ENCODE data around the gene NSFL1C.

The NSFL1C gene

DNA sequence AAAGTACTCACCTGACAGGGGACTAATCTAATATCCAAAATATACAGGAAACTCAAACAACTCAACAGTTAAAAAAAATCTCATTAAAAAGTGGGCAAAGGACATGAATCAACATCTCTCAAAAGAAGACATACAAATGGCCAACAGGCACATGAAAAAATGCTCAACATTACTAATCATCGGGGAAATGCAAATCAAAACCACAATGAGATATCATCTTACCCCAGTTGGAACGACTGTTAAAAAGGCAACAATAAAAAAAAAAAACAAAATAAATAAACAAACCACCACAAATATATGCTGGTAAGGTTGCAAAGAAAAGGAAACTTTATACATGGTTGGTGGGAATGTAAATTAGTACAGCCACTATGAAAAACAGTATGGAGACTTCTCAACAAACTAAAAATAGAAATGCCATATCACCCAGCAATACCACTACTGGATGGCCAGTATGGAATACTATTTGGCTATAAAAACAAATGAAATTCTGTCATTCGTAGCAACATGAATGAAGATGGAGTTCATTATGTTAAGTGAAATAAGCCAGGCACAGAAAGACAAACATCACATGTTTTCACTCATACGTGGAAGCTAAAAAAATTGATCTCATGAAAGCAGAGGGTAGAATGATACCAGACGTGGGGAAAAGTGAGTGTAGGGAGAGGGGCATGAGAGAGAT is 17.9 kb upstream of the NSFL1C start:
- DNase-seq (ENCODE audit: low read depth in 2 of 2) = no peak

DNA sequence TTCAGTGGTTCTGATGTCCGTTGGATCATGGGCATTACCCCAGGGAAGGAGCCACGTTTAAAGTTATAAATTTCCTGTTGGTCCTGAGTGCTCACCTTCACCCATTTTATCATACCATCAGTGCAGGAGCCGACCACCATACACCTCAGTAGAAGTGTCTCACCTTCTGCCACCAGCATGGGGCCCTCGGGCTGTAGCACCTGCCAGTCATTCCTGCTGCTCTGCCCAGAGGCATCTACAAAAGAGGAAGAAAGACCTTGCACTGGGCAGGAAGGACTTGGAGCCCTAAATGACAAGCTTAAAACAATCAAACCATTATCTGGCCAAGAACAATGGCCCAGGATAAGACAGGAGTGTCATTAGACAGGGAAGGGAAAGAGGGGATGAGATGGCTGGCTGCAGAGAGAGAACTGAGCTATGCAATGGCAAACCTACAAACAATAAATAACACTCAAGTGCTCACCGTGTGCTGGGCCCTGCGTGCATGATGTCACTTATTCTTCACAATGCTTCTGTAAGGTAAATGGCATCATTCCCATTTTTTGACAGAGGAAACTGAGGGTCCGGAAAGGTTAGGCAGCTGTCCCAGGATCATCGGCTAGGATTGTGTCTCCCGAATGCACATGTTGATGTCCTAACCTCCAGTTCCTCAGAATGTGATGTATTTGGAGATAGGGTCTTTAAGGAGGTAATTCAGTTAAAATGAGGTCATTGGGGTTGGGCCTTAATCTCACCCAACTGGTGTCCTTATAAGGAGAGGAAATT is 13.4 kb upstream of the NSFL1C start:
- no peak for DNase-seq (ENCODE audit: low read depth in 2 of 2)

DNA sequence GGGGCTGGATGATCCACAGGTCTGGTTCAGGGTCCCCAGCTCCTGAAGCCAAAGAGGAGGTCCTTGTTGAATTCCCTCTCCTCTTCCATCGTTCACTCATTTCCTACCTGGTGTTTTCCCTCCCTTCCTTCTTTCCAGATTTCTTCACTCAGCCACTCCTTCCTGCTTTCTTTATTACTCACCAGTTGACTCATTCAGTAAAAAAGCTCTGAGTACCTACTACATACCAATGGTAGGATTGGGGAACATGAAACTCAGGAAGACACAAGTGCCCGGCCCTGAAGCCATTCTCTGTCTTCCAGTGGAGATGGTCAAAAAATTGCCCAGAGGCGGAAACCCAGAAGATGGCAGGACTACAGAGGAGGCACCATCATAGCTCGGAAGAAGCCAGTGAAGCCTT is 11.9 kb upstream of the NSFL1C start:
- DNase-seq (ENCODE audit: low read depth in 2 of 2) = no peak

DNA sequence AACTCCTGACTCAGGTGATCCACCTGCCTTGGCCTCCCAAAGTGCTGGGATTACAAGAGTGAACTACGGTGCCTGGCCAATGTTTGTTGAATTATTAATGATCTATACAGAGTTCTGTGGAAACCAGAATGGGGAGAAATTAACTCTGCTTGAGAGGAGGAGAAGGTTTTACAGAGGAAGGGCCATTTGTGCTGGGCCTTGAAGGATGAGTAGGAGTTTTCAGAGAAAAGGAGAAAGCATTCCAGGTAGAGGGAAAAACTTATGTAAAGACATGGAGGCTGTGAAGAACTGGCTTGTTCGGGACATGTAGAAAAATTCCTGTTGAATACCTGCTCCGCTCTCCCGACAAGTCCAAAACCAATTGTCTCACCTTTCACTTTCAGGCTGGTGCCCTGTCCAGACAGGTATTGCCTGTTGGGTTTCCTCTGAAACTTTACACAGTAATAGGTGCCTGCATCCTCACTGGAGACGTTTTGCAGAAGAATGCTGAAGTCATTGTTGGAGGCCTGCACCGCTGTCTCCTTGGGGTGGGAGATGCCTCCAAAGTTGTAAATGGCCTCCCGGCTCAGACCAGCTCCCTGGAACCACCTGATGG is 11.3 kb upstream of the NSFL1C start:
- DNase-seq (ENCODE audit: low read depth in 2 of 2) = no peak

DNA sequence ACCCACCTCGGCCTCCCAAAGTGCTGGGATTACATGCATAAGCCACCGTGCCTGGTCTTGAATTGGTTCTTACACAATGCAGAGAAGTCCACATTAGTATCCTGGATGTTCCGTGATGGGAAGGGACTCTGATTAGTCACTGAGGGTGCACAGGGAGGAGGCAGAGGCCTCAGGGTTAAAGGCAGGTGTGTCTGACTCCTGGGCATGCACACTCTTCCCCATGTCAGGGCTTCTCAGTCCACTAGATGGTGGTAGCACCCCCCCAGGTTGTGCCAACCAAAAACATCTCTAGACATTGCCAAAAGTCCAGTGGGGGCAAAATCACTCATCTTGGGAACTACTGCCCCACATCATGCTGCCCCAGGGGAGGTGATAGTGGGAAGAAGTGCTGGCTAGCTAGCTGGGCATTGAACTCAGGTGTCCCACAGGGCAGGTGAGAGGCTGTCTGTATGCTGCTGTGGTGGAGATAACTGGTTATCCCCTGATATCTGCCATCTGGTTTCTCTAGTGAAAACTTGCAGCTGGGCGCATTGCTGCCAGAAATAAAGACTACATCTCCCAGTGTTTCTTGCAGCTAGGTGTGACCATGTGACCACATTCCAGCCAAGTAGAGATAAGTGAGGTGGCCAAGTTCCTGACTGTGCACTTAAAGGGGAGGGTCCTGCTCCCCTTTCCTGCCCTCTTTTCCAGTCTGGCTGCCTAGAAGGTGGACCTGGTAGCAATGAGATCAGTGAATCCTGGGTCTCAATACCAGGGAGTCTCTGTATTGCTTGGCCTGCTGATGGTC is 8.4 kb upstream of the NSFL1C start:
- no peak for DNase-seq (ENCODE audit: low read depth in 2 of 2)

DNA sequence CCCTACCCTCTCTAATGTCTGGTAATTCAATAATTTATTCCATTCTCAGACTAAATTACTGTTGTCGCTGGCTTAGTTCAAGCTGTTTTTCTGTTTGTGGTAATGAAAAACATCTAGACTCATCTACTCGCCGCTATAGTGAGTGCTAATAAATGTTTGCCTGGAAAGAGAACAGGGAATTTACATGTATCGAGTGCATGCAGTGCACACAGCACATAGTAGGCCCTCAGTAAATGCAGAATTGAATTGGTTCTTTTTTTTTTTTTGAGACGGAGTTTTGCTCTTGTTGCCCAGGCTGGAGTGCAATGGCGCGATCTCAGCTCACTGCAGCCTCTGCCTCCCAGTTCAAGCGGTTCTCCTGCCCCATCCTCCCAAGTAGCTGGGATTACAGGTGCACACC is 7.7 kb upstream of the NSFL1C start:
- DNase-seq (ENCODE audit: low read depth in 2 of 2) = no peak

DNA sequence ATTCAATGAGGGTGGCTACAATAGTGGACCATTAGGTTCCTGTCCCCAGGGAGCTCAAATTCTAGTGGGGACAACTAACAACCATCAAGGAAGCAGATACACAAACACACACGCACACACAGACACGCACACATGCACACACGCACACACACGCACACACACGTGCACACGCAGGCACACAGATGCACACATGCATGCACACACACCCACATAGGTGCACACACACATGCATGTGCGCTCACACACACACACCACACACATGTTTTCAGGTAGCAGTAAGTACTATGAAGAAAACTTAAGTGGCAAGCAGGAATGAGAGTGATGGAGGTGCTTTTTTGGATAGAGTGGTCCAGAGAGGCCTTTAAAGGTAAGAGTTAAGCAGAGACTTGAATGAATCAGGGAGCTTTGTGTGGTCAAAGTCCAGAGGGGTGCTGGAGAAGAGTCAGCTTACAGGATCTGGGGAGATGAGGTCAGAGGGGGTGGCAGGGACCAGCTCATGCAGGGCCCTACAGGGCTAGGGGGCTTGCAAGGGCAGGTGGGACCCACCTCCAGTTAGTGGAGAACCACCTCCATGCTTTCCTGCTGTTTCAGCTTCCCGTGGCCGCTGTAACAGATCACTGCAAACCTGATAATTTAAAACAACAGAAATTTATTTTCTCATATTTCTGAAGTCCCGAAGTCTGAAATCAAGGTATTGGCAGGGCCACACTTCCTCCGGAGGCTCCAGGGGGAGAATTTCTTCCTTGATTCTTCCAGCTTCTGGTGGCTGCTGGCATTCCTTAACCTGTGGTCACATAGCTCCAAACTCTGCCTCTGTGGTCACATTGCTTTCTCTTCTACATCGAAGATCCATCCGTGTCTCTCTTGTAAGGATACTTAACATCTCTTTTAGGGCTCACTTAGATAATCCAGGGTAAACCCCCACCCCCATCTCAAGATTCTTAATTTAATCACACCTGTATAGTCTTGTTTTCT is 6.9 kb upstream of the NSFL1C start:
- no peak for DNase-seq (ENCODE audit: low read depth in 2 of 2)

DNA sequence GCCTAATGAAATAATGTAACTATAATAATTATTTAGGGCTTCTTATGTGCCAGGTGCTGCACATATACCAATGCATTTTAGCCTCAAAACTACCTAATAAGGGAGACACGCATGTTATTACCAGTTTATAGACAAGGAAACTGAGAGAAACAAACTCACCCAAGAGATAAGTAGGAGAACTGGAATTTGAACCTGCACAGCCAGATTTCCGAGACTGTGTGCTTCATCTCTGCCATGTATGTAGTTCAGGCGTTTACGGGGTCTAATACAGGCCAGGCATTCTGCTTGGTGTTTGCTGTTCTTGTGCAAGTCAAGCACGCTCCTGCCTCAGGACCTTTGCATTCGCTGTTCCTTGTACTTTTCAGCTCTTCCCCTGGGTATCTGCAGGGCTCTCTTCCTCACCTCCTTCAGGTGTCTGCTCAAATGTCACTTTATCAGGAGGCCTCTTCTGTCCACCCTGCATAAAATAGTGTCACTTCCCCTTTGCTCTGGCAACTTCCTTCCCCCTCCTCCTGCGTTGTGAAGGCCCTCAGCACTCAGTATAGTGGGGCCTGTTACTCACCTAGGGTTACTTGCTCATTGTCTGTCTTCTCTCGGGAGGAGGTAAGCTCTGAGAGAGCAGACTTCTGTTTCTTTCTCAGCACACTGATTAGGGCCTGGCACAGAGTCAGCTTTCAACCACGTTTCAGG is 6.1 kb upstream of the NSFL1C start:
- no peak for DNase-seq (ENCODE audit: low read depth in 2 of 2)

DNA sequence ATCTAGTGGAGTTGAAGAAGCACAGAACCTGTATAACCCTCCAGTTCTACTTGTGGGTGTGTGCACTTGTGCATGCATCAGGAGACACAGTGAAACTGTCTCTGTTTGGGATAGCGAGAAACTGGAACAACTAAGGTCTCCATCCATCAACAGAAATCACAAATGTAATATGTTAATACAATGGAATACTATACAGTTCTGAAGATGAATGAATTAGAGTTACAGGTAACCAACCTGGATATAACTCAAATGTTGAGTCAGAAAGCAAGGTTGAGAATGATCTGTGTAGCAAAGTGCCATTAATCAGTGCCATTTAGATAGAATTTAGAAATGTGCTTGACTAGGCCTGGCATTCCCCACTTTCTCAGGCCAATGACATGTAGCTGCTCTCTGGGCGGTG is 4.6 kb upstream of the NSFL1C start:
- DNase-seq (ENCODE audit: low read depth in 2 of 2) = no peak

DNA sequence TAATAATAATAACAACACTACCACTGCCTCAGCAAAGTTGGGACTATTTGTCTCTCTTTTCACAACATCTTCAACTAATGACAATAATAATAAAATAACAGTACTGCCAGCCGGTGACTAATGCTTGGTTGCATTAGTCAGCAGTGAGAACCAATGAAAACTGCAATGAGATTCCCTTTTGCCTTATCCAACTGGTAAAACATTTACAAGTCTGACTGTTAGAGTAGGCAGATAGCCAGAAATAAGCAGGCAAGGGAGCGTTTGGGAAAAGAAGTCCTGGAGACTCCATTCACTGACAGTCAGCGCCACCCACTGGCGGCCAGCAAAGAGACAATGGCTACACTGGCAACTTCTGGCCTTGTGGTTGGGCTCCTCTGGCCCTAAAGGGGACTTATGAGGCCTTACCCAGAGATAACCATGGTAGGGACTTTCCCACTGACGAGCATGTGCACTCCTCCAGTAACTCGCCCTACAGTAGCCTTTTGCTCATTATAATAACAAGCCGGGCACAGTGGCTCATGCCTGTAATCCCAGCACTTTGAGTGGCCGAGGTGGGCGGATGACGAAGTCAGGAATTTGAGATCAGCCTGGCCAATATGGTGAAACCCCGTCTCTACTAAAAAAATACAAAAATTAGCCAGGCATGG is 3.4 kb upstream of the NSFL1C start:
- DNase-seq (ENCODE audit: low read depth in 2 of 2) = peak in 1 of 2 donors; percentile 22

DNA sequence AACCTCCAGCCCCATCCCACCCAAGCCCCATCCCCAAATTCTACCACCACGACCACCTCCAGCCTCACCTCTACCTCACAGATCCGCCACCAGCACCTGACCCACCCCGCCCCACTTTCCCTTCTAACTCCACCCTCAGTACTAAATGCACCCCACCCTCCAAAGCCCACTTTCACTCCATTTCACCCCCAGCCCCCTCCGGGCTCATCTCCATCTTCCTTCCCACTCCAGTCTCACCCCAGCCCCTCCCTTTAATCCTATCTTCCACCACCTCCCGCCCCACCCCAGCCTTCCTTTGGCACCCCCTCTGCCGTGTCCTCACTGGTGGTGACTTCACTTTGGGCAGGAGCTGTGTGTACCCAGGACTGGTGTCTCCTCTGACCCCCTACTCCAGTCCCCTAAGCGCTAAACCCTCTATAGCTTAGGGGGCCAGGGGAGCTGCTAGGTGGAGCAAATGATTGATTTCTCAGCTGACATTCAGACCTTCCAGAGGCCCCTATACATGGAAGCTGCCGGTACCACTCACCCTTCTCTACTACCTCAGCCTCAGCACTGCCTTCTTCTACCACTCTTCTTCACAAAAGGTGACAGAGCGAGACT is 2.8 kb upstream of the NSFL1C start:
- no peak for DNase-seq (ENCODE audit: low read depth in 2 of 2)

DNA sequence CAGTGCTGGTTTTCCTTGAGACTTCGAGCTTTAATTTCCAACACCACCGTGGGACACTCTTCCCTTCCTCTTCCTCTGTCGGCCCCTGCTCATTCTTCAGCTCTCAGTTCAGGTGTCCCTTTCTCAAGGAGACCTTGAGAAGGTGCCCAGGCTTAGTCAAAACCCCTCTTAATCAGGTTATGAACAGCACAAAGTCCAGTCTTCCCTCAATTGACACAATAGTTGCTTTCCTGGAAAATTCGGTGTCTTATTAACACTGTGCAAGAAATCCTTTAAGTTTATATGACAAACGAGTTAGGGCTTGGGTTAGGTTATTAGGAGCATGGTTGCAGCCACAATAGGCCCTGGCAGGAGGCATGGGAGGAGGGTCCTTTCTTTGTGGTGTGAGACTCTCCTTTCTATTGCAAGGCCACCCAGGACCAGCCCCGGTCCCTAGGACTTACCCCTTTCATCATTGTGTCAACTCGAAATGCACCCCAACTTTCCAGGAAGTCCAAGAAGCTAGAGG is 1.5 kb upstream of the NSFL1C start:
- DNase-seq (ENCODE audit: low read depth in 2 of 2) = no peak

DNA sequence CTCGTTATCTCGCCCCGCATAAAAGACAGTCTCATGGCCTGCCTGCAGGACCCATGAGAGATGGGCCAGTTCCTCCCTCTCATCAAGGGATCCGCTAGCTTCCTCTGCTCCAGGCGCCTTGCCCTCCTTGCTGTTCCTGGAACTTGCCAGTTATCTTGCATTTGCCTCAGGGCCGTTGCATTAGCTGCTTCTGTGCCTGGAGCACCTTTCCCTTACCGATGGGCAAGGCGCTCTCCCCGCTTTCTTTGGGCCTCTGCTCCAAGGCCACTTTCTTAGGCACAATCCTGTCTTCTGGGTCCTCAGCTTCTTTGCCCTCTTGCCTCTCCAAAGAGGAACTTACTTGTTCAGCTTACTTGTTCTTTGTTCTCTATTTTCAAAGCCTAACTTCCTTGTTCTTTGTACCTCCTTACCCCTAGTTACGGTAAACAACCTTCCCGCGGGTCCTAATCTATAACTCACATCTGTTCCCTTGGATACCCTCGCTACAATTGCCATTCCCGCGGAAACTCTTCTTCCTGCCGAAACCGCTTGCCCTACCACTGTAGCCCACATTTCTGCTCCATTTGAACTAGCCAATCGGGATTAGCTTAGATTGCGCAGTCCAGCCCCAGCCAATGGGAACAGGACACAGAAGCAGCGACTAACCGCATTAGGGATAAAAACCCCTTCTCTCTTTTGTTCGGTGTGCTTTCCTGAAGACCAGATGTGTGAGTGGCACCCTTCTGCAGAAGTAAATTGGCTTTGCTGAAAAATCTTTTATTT is 887 bp upstream of the NSFL1C start:
- DNase-seq (ENCODE audit: low read depth in 2 of 2) = no peak

DNA sequence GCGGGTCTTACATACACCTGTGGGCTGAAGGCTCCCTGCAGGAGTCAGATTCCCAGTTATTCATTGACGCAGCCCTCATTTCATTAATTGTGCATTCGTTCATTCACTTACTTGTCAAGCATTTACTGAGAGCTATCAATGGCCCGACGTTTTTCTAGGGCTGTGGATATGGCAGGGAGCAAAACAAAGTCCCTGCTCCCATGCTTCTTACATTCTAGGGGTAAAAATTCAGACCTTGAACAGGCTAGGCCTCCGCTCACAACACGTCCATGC is 369 bp upstream of the NSFL1C start:
- DNase-seq (ENCODE audit: low read depth in 2 of 2) = no peak

DNA sequence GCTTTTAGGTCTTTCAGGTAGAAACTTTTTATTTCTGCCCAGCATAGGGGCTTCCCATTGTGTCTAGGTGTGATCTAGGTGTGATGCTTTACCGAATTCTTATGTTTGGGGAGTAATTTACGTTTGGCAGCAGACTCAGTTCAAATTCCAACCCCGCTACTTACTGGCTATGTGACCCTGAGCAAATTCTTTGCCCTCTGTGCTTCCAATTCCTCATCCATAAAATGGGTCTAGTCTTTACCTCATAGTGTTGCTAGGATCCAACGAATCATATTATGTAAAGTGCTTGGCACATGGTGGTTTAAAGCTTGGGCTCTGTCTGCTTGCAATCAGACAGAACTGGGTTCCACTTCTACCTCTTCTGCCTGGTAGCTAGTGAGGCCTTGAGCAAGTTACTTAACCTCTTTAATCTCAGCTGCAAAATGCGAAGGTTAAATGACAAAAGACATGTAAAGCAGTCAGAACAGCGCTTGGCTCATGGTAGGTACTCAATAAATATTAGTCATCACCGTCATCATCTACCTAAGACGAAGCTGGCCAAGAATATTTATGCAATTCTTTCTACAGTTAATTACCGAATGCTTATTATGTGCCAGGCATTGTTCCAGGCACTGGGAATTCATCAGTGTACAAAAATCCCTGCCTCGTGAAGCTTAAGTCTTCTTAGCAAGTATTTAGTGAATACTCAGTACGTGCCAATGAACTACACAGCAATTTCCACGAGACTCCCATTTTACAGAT is 1.0 kb downstream of the NSFL1C start:
- DNase-seq (ENCODE audit: low read depth in 2 of 2) = no peak

DNA sequence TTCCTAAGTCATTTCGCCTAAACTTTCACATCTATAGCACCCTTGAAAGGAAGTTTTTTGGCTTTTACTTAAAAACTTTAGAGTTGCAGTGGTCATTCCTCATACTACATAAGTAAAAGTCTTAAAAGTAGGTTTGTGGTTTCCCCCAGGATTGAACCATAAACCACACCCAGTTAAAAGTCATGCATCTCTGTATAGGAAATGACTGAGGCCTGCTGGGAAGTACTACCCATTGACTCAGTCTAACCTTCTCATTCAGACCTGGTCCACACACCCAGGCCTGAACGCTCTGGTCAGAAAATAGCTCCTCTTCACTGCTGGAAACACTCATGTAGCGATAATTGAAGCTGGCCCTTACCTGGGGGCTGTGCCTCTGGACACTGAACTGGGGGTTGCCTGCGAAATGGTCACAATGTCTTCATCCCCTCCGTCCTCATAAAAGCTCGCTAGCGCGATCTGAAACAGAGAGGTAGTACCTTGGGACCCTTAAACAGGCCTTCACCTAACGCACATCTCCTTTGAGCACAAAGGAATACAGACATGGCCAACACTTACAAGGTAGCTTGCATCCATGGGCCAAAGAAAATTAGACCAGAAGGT is 2.6 kb downstream of the NSFL1C start:
- no peak for DNase-seq (ENCODE audit: low read depth in 2 of 2)

DNA sequence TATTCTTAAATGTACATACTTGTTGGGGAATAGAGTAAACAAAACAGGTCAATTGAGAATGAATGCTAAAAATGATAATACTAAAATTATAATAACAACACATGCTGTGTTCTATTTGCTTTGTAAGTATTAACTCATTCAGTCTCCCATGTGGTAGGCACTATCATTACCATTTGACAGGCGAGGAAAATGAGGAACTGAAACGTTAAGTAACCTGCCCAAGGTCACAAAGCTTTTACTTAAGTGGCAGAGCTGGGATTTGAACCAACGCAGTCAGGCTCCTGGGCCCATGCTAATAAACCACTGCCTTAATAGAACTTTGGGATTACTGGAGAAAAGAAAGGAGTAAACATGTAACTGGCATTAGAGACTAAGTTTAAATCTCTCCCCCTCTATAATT is 3.8 kb downstream of the NSFL1C start:
- no peak for DNase-seq (ENCODE audit: low read depth in 2 of 2)

DNA sequence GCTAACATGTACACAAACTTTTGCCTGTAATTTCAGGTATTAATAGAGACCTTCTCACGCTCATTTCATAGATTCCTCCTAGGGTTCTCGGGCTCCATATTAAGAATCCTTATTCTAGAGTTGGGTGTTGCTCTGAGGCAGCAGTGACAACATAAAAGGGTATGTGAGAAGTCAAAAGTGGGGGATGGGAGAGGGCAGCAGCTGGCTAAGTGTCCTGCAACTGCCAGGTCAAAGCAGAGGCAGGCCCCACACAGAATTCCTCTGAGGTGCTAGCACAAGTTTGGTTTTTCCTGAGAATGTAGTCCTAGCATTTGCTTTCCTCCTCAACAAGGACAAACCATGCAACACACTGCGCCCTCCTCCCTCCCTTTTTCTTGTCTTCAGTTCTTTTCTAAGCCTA is 4.6 kb downstream of the NSFL1C start:
- DNase-seq (ENCODE audit: low read depth in 2 of 2) = no peak

Measured in stimulated activated CD8-positive, alpha-beta memory T cell treated with anti-CD3 and anti-CD28 coated beads, Interleukin-2, amount 100 ng/mL, for 48 hours (primary cell).